GM12801 (cell line): ENCODE results near the gene SNPH.

Source experiments
- TF ChIP-seq, protein P1 (sequence below): IDR thresholded peaks from one replicate; pipeline ENCODE4 v1.5.1; 2011; ENCODE audit warnings: control low read depth; ENCODE audit not compliant: insufficient read length; ENCODE audit errors: extremely low read depth

Gene SNPH

DNA sequence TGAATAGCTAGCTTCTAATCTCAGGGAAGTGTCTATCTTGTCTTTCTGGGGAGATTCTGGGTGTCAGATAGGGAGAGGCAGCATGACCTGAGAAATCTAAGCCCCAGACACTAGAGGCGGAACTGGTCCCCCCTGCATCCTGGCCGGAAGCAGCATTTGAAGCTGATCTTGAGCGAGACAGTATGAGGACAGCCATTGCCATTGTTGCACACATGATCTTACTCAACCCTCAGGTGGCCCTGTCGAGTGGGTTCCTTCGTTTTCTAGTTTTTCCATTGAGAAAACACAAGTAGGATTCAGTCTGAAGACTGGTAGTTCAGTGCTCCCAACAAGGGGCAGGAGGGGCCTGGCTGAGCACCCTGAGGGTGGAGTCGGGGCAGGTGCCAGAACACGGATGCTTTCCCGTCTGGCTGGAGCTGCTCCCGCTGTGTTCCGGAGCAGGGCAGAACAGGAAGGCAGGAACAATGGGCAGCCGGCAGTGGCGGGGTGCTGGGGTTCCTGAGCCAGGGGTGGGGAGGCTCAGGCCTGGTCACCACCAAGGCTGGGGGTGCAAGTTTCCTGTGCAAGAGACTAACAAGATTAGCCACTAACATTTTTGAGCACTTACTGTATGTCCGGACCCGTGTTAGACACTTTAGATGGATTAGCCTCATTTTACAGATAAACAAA lies 70.7 kb downstream of the SNPH start:
- TF ChIP-seq, protein P1, sequence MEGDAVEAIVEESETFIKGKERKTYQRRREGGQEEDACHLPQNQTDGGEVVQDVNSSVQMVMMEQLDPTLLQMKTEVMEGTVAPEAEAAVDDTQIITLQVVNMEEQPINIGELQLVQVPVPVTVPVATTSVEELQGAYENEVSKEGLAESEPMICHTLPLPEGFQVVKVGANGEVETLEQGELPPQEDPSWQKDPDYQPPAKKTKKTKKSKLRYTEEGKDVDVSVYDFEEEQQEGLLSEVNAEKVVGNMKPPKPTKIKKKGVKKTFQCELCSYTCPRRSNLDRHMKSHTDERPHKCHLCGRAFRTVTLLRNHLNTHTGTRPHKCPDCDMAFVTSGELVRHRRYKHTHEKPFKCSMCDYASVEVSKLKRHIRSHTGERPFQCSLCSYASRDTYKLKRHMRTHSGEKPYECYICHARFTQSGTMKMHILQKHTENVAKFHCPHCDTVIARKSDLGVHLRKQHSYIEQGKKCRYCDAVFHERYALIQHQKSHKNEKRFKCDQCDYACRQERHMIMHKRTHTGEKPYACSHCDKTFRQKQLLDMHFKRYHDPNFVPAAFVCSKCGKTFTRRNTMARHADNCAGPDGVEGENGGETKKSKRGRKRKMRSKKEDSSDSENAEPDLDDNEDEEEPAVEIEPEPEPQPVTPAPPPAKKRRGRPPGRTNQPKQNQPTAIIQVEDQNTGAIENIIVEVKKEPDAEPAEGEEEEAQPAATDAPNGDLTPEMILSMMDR: no peak

DNA sequence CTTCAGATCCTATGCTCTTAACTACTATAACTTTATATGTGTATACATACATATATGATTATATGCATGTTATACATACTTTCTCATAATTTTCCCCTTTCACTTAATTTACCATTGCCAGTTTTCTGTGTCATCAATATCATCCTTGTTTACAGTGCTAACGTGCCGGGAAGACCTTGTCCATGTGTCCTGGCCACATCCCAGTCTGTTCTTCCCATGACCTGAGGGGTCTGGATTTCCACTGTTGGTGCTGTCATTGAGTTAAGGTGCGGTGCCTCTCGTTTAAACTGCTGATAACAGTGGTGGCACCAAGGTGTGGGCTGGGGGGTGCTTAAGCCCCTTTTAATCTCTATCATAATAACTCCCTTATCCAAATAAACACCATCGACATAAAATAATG lies 71.3 kb downstream of the SNPH start:
- TF ChIP-seq, protein P1: no peak

DNA sequence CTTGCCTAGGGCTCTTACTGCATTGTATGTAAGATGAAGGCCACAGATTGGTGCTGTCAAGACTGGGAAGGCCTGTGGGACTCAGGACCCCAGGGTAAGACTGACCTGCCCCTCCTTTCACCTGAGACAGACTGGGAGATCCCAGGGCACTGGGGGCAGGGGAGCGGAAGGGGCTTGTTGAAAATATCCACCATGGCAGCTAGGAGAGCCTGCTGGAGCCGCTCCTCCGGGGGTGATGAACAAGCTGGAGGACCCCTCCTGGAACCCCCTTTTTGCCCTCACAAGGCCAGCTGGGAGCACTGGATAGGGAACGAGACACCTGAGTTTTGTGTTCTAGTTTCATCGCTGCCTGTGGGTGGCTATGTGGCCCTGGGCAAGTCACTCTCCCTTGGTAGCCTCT lies 72.0 kb downstream of the SNPH start:
- TF ChIP-seq, protein P1: no peak

DNA sequence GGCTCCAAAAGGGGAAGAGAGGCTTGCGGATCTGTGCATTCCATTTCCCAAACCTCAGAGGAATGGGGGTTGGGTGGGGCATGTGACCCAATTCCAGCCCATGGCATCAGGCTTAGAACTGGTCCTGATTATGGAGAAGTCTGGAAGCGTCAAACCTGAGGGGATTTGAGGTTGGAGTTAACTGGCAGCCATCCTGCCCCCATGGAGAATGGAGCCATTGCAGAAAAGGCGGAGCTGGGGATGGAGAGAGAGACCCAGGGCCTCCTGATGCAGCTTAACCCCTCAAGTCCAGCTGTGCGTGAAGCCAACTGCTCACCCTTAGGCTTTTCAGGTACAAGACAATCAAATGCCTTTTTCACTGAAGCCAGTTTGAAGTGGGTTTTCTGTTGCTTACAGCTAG lies 72.7 kb downstream of the SNPH start:
- TF ChIP-seq, protein P1: no peak

DNA sequence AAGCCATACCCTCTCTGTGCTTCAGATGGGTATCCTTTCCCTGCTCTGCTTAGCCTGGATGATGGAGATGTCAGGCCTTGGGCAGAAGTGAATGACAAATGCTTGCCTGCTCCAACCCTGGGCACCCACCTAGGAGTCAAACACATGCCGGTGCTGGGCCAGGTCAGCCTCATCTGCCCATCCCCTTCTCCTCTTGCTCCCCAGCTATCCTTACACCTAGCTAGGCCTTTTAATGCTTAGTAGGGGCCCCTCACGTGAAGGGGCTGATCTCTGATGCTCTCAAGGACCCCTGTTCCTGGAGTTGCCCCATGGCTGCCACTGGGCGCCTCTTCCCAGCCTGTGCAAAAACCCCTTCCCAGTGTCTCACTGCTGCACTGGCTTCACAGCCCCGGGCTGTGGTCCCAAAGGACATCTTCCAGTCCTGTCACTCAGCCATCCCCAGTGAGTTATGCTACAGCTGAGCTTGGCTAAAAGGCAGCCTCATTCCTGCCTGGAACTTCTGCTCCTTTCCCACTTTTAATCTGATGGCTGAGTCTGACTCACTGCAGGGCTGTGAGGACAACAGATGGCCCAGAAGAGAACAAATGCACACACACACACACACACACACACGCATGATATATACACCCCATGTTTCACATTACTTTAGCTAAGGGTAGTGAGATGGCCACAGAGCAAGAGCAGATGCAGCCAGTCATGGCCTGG lies 75.6 kb downstream of the SNPH start:
- TF ChIP-seq, protein P1: no peak

DNA sequence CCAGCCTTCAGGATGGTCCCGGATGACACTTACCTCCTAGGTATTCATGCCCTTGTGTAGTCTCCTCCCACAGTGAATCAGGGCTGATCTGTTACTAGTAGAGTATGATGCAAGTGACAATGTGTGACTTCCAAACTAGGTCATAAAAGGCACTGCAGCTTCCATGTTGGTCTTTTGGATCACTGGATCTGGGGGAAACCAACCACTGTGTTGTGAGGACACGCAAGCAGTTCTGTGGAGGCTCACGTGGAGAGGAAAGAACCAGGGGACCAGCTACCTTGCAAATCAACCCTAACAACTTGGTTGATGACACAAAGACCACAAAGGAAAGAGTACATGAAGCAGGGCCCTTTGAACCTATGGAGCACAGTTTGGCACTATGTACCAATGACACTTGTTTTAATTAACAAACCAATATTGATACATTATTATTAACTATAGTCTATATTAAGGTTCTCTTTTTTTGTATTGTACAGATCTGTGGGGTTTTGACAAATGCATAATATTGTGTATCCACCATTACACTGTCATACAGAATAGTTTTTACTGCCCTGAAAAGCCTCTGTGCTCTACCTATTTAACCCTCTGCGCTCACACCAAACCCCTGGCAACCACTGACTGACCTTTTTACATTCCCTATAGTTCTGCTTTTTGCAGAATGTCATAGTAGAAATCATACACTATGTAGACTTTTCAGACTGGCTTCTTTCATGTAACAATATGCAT lies 79.1 kb downstream of the SNPH start:
- TF ChIP-seq, protein P1: no peak

DNA sequence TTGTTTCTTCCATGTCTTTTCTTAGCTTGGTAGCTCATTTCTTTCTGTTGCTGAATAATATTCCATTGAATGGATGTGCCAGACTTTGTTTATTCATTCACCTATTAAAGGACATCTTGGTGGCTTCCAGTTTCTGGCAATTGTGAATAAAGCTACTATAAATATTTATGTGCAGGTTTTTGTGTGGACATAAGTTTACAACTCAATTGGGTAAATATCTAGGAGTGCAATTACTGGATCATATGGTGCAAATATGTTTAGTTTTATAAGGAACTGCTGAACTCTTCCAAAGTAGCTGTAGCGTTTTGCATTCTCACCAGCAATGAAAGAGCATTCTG lies 79.6 kb downstream of the SNPH start:
- TF ChIP-seq, protein P1: no peak
